Mucosa of stomach (tissue), 1 donor: ENCODE measurements around the gene EPHA1.
"Not testable (repeated sequence)": the region's sequence is repeated elsewhere in the genome, so short reads cannot be mapped to it uniquely, and the experiment has no call there.

ENCODE experiments used
- H3K27me3 ChIP-seq: one replicate; pipeline ENCODE4 v1.7.0; 2013; ENCODE audit warnings: mild to moderate bottlenecking, low read length; ENCODE audit not compliant: control insufficient read depth, insufficient read depth
- H3K36me3 ChIP-seq: one replicate; pipeline ENCODE4 v1.7.0; 2013; ENCODE audit warnings: low read length; ENCODE audit not compliant: control insufficient read depth, insufficient read depth
- H3K4me1 ChIP-seq: one replicate; pipeline ENCODE4 v1.7.0; 2013; ENCODE audit warnings: mild to moderate bottlenecking, low read length; ENCODE audit not compliant: control insufficient read depth, insufficient read depth
- H3K4me3 ChIP-seq: one replicate; pipeline ENCODE4 v1.7.0; 2013; ENCODE audit warnings: low read length
- H3K9ac ChIP-seq: one replicate; pipeline ENCODE4 v1.7.0; 2013; ENCODE audit warnings: mild to moderate bottlenecking, low read length, moderate library complexity
- H3K9me3 ChIP-seq: one replicate; pipeline ENCODE4 v1.7.0; 2013; ENCODE audit warnings: mild to moderate bottlenecking, low read length, moderate library complexity; ENCODE audit not compliant: control insufficient read depth
- donor health status: Pancreatic carcinoma.

The EPHA1 gene

DNA sequence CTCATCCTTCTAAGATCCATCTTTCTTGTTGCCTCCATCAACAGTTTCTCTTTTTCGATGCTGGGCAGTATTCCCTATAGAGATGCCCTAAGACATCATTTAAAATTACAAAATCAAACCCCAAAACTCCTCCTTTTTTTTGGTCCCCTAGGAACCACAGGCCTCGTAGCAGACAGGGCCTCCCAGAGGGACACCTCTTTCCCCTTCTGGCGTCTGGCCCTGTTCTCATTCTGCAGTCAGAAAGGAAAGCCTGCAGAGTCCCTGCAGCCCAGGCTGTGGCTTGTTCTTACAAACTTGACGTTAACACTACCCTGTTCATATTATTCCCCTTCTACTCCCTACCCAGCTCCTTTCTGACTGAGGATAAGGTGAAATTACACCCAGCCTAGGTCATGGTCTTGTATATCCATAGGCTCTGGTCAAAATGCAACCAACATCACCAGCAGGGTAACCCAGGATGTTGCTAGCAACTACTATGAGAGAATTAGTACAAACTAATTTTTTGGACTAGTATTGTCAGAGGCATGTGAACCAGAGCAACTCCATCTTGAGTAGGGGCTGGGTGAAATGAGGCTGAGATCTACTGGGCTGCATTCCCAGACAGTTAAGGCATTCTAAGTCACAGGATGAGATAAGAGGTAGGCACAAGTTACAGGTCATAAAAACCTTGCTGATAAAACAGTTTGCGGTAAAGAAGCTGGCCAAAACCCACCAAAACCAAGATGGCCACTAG is 3.5 kb upstream of the EPHA1 start:
- no peaks in the 10 kb centered on the region for H3K36me3 ChIP-seq

DNA sequence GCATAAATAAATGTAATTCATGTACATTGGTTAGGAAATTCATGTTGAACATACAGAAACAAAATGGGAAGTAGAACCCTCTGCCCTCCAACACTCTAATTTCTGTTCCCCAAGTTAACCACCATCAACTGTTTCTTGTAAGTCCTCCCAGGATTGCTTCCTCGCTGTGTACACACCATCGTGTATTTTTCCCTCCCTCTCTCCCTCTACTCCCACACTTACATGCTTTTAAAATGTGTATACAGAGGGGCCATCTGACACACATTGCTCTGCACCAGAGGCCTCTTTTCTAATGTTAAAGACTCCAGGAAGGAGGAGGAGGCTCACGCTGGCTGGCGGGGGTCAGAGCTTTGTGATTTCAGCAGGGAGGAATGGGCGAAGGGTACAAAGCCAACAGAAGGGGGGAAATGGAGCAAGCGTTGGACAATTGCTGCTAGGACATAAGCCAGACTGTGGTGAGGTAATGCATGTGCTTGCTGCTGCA is 1.9 kb upstream of the EPHA1 start:
- no peaks in the 10 kb centered on the region for H3K27me3 ChIP-seq

More for the DNA sequence above, 3.5 kb upstream of the EPHA1 start:
- no peak overlapping the region for H3K9ac ChIP-seq
- peaks cover 21% of the 10 kb centered on the region for H3K4me1 ChIP-seq
- no peaks in the 10 kb centered on the region for H3K9me3 ChIP-seq
- H3K27me3 ChIP-seq, result no peaks in the 10 kb centered on the region
- H3K4me3 ChIP-seq, result no peak overlapping the region

DNA sequence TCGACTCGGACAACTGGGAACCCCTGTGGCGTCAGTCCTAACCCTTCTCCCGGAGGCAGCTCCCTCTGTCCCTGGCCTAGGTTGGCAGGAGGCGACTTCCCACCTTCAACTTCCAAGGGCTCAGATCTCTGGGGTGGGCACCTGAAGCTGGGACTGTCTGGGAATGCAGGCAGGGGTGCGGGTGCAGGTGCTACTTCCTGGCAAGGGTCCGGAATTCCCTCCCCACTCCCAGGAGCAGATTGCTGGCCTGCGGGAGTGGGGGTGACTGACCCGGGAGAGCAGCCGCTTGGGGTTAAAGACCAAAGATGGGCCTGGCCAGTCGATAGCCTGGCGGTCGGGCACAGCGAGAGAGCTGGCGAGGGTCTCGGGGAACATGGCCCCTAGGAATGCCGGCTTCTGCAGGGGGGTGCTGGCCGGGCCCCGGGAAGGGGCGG is 387 bp downstream of the EPHA1 start:
- no peaks in the 10 kb centered on the region for H3K27me3 ChIP-seq
- peak overlapping the region; percentile 18 for H3K4me3 ChIP-seq
- no peaks in the 10 kb centered on the region for H3K36me3 ChIP-seq
- peaks cover 20% of the 10 kb centered on the region for H3K4me1 ChIP-seq
- H3K9me3 ChIP-seq, result no peaks in the 10 kb centered on the region
- H3K9ac ChIP-seq, result peak overlapping the region; percentile 70

More for the DNA sequence above, 1.9 kb upstream of the EPHA1 start:
- no peaks in the 10 kb centered on the region for H3K36me3 ChIP-seq
- no peak overlapping the region for H3K9ac ChIP-seq
- H3K4me3 ChIP-seq, result no peak overlapping the region
- H3K4me1 ChIP-seq, result peaks cover 20% of the 10 kb centered on the region
- no peaks in the 10 kb centered on the region for H3K9me3 ChIP-seq

DNA sequence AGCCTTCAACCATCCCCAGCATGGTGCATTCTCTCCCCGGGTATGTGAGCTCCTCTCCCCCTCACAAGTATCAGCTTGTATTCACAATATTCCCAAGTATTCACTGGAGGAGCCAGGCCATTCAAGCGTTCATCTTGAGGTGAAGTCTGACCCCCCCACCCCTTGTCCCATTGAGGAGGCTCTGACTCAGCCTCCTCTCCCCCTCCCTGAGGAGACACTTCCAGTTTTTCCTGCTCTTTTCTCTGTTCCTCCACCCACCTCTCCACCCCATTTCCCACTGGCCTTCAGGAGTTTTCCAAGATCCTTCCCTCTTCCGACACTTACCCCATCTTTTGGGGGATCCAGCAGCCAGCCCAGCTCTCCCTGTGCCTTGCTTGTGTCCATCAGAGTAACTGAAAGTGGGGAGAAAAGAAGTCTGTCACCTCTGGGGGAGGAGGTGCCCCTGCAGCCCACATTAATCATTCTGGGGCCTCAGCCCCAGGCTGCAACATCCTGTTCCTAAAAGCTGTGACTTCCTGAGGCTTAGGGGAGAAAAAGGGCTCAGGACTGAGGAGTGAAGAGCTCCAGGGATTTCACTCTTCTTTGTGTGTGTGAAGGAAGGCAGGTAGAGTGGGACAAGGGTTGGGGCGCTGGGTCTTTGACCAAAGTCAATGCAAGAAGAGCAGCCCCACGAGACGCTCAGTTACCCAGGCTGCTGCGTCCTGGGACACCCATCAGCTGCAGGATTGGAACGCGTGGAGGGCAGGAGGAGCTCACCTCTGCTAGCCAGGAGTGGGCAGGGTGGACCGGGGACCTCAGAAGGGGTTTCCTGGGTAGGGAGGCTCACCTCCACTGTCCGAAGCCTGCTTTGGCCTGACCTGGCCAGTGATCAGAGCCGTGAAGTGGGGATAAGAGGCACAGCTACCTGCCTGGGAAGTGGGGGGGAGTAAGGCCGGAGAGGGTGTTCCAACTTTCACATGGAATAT is 1.1 kb downstream of the EPHA1 start:
- Histone ChIP-seq H3K4me3 (peak overlapping the region; percentile 18), H3K4me1 (peaks cover 20% of the 10 kb centered on the region), H3K9ac (peak overlapping the region; percentile 70), H3K9me3 (no peaks in the 10 kb centered on the region), H3K27me3 (no peaks in the 10 kb centered on the region), H3K36me3 (no peaks in the 10 kb centered on the region)

DNA sequence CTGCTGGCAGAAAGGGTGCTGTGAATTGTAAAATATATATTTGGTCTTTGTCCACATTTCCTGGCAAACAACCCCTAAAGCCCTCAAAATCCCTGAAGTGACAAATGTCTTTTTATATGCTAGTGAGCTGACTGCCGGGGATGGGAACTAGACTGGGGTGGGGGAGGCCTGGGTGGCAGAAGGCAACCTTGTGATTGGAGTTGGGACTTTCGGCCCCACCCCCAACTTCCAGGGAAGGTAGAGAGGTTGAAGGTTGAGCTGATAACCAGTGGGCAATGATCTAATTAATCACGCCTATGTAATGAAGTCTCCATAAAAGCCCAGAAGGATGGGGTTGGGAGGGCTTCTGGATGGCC is 2.7 kb downstream of the EPHA1 start:
- Histone ChIP-seq H3K36me3 (no peaks in the 10 kb centered on the region), H3K4me1 (peaks cover 20% of the 10 kb centered on the region), H3K27me3 (no peaks in the 10 kb centered on the region), H3K9ac (no peak overlapping the region), H3K4me3 (no peak overlapping the region), H3K9me3 (no peaks in the 10 kb centered on the region)

DNA sequence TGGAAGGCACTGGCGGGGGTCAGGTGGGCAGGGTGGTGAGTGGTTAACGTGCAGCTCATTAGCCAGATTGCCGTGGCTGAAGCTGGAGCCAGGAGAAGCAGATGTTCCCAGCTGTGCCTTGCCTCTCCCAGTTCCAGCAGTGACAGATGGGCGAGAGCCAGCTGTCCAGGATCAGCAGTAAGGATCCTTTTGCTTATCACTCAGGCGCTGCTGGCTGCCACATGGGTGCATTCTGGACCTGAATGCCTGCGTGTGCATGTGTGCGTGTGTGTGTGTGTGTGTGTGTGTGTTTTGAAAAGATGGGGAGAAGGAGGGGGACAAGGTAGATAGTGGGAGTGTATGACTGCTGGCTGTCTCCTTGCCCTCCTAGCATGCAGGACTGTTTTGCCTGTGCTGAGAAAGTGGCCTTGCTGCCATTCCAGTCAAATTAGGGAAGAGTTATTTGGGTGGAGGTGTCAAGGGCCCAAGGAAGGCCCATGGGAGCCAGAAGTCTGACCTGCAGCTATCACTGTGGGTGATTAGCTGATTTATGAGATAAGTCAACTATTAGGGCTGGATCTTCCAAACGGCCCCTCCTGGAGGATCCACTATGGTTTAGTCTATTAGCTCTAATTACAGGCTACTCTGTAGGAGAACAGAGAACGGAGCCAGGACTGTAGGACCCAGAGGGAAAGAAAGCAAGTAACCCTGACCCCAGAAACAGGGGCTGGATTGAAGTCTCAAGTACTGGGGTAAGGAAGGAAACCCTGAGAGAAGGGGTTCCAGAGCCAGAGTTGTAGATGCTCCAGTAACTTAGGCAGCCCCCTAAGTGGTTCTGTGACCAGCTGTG is 3.3 kb downstream of the EPHA1 start:
- Histone ChIP-seq H3K4me3 (no peak overlapping the region), H3K27me3 (no peaks in the 10 kb centered on the region), H3K9me3 (no peaks in the 10 kb centered on the region), H3K4me1 (peaks cover 20% of the 10 kb centered on the region), H3K9ac (no peak overlapping the region), H3K36me3 (no peaks in the 10 kb centered on the region)

DNA sequence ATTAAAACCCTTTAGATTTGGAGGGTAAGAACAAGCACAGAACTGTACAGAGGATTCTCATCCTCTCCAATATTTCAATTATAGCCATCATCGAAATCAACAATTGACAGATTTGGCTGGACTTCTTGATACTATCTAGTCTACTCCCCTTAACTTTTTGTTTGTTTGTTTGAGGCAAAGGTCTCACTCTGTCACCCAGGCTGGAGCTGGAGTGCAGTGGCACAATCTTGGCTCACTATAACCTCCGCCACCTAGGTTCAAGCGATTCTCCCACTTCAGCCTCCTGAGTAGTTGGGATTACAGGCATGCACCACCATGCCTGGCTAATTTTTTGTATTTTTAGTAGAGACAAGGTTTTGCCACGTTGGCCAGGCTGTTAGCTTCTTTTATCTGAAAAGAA is 6.4 kb downstream of the EPHA1 start:
- H3K4me1 ChIP-seq, H3K9me3 ChIP-seq, H3K9ac ChIP-seq, H3K4me3 ChIP-seq, H3K36me3 ChIP-seq, H3K27me3 ChIP-seq: not testable (repeated sequence)

DNA sequence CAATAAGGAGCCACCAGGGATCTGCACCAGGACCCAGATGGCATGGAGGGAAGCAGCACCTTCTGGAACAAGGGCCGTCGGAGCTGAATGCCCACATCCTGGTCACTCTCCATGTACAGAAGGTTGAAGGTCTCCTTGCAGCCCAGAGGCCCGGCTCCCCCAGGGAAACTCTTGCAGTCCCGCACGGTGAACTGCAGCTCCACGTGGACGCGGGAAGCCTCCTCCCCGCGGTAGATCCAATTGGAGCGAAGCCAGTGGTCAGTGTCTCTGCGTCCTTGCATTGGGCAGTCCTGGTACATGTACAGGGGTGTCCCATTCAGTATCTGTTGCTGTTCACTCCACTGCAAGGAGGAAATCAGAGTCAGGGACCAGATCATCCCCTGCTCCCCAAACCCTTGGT is 7.4 kb downstream of the EPHA1 start:
- Histone ChIP-seq H3K9ac (no peak overlapping the region), H3K4me1 (peaks cover 9% of the 10 kb centered on the region), H3K9me3 (no peaks in the 10 kb centered on the region), H3K4me3 (no peak overlapping the region), H3K27me3 (no peaks in the 10 kb centered on the region), H3K36me3 (peaks cover 5% of the 10 kb centered on the region)

DNA sequence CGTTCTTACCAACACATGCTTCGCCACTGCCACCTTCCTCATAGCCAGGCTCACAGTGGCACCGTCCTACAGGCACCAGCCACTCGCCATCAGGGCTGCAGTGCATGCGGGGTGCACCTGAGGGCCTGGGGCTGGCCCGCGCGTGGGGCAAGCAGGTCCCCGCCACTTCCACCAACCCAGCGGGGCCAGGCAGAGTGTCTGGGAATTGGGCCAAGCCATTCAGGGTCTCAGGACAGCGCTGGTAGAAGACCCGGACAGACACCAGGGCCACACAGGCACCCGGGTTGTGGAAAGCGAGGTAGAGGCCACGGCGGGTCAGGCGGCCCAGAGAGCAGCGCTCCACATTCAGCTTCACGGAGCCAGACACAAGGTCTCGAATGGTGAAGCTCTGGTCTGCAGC is 9.0 kb downstream of the EPHA1 start:
- Histone ChIP-seq H3K9ac (no peak overlapping the region), H3K4me1 (peaks cover 23% of the 10 kb centered on the region), H3K36me3 (peaks cover 5% of the 10 kb centered on the region), H3K9me3 (no peaks in the 10 kb centered on the region), H3K27me3 (no peaks in the 10 kb centered on the region), H3K4me3 (no peak overlapping the region)

DNA sequence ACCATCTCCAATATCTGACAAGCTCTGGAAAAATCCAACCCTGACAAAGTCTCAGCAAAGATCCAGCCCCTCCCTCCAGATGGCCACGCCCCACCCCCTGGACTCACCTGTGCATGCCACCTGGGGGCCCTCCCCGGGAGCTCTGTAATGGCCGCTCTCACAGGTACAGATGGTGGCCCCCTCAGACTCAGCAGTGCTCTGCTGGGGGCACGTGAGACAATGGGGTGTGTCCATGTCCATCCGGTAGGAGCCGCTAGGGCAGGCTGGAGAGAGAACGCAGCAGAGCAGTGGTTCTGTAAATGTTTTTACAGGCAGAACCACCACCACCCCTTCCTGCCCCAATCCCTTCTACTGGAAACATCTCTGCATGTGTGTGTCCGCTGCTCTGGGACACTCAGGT is 9.5 kb downstream of the EPHA1 start:
- H3K36me3 ChIP-seq, result peaks cover 5% of the 10 kb centered on the region
- H3K4me3 ChIP-seq, result no peak overlapping the region
- no peak overlapping the region for H3K9ac ChIP-seq
- H3K4me1 ChIP-seq, result peaks cover 23% of the 10 kb centered on the region
- no peaks in the 10 kb centered on the region for H3K27me3 ChIP-seq
- H3K9me3 ChIP-seq, result no peaks in the 10 kb centered on the region

DNA sequence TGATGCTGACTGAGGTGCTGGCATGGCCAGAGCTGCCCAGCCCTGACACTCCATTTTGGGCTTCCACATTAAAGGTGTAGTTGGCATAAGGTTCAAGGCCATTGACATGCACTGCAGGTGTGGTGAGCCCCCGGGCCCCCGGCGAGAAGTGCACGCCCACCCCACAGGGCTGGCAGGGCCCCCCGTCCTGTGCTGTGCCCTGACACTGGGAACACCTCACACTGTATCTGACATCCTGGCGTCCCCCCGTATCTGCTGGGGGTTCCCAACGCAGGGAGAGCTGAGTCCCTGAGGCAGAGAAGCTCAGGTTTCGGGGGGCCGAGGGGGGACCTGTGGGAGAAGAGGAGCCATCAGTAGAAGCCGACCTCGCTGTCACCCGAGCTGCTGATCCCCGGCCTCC is 10.0 kb downstream of the EPHA1 start:
- peaks cover 23% of the 10 kb centered on the region for H3K4me1 ChIP-seq
- H3K9ac ChIP-seq, result no peak overlapping the region
- H3K27me3 ChIP-seq, result no peaks in the 10 kb centered on the region
- H3K9me3 ChIP-seq, result no peaks in the 10 kb centered on the region
- H3K36me3 ChIP-seq, result peaks cover 5% of the 10 kb centered on the region
- H3K4me3 ChIP-seq, result no peak overlapping the region
